Measurements from ENCODE around the gene GNA12. TPM values are rescaled to one million over a fixed set of nuclear protein-coding genes. Genes with fewer than 3 reads are reported as not detected.

GNA12 gene
- total RNA-seq, 1 donor from 2014 or later = 67.2 TPM

GRCh38 chr7:2796358-2797352, 47.5 kb downstream of the GNA12 start:
- FAIRE-seq (no peak), DNase-seq (ENCODE audit: low read depth) (no peak)
- peaks cover 72% of the 10 kb centered on the region for H3K79me2 ChIP-seq (ENCODE audit: insufficient read depth, low read length)
- H3K4me3 Mint-ChIP-seq (ENCODE audit: unreplicated experiment) = no peak overlapping the region
- no peak overlapping the region for H3K4me3 ChIP-seq (ENCODE audit: insufficient read depth, low read depth, low read length)
- H2AFZ ChIP-seq (ENCODE audit: low read depth, low read length) = no peak overlapping the region
- peaks cover 31% of the 10 kb centered on the region for H3K36me3 Mint-ChIP-seq (ENCODE audit: low read depth, unreplicated experiment)
- H3K9ac ChIP-seq (ENCODE audit: low read length) = no peak overlapping the region
- no peaks in the 10 kb centered on the region for H3K9me3 Mint-ChIP-seq (ENCODE audit: unreplicated experiment)
- H3K27me3 ChIP-seq (ENCODE audit: insufficient read depth, low read length) = no peaks in the 10 kb centered on the region
- peaks cover 69% of the 10 kb centered on the region for H4K20me1 ChIP-seq (ENCODE audit: insufficient read depth, low read length)
- H3K4me1 Mint-ChIP-seq (ENCODE audit: low read depth, unreplicated experiment) = peaks cover 25% of the 10 kb centered on the region
- TF ChIP-seq CTCF (IDR thresholded peaks at IDR 0.05; ENCODE audit: insufficient read depth, low read depth, low read length) = no peak
- TF ChIP-seq EZH2 (IDR thresholded peaks at IDR 0.05; ENCODE audit: insufficient read depth, low read length) = no peak
- H3K36me3 ChIP-seq (ENCODE audit: insufficient read depth, low read length) = peaks cover 16% of the 10 kb centered on the region
- no peak overlapping the region for H3K4me2 ChIP-seq (ENCODE audit: low read length)
- no peak overlapping the region for H3K27ac ChIP-seq (ENCODE audit: low read depth, low read length)
- H3K9me3 ChIP-seq (ENCODE audit: insufficient read depth, low read depth, low read length) = no peaks in the 10 kb centered on the region
- H3K27ac Mint-ChIP-seq (ENCODE audit: unreplicated experiment) = no peak overlapping the region
- H3K27me3 Mint-ChIP-seq (ENCODE audit: low read depth, unreplicated experiment) = no peaks in the 10 kb centered on the region
- peaks cover 10% of the 10 kb centered on the region for H3K4me1 ChIP-seq (ENCODE audit: insufficient read depth, low read length)

GRCh38 chr7:2795906-2796305, 48.2 kb downstream of the GNA12 start:
- Histone ChIP-seq H3K4me1 (ENCODE audit: insufficient read depth, low read length) (peaks cover 3% of the 10 kb centered on the region), H3K27me3 (ENCODE audit: insufficient read depth, low read length) (no peaks in the 10 kb centered on the region), H3K36me3 (ENCODE audit: insufficient read depth, low read length) (peaks cover 18% of the 10 kb centered on the region), H3K4me3 (ENCODE audit: insufficient read depth, low read depth, low read length) (no peak overlapping the region), H4K20me1 (ENCODE audit: insufficient read depth, low read length) (peaks cover 63% of the 10 kb centered on the region), H2AFZ (ENCODE audit: low read depth, low read length) (no peak overlapping the region), H3K27ac (ENCODE audit: low read depth, low read length) (no peak overlapping the region), H3K9ac (ENCODE audit: low read length) (no peak overlapping the region), H3K79me2 (ENCODE audit: insufficient read depth, low read length) (peaks cover 65% of the 10 kb centered on the region), H3K9me3 (ENCODE audit: insufficient read depth, low read depth, low read length) (no peaks in the 10 kb centered on the region), H3K4me2 (ENCODE audit: low read length) (no peak overlapping the region)
- no peak for DNase-seq (ENCODE audit: low read depth)
- no peaks in the 10 kb centered on the region for H3K9me3 Mint-ChIP-seq (ENCODE audit: unreplicated experiment)
- no peaks in the 10 kb centered on the region for H3K27me3 Mint-ChIP-seq (ENCODE audit: low read depth, unreplicated experiment)
- peaks cover 34% of the 10 kb centered on the region for H3K36me3 Mint-ChIP-seq (ENCODE audit: low read depth, unreplicated experiment)
- FAIRE-seq = no peak
- no peak overlapping the region for H3K4me3 Mint-ChIP-seq (ENCODE audit: unreplicated experiment)
- TF ChIP-seq EZH2 (IDR thresholded peaks at IDR 0.05; ENCODE audit: insufficient read depth, low read length) = no peak
- TF ChIP-seq CTCF (IDR thresholded peaks at IDR 0.05; ENCODE audit: insufficient read depth, low read depth, low read length) = no peak
- no peak overlapping the region for H3K27ac Mint-ChIP-seq (ENCODE audit: unreplicated experiment)
- H3K4me1 Mint-ChIP-seq (ENCODE audit: low read depth, unreplicated experiment) = peaks cover 17% of the 10 kb centered on the region
